ENCODE data around the gene MYO7A.

MYO7A gene

DNA sequence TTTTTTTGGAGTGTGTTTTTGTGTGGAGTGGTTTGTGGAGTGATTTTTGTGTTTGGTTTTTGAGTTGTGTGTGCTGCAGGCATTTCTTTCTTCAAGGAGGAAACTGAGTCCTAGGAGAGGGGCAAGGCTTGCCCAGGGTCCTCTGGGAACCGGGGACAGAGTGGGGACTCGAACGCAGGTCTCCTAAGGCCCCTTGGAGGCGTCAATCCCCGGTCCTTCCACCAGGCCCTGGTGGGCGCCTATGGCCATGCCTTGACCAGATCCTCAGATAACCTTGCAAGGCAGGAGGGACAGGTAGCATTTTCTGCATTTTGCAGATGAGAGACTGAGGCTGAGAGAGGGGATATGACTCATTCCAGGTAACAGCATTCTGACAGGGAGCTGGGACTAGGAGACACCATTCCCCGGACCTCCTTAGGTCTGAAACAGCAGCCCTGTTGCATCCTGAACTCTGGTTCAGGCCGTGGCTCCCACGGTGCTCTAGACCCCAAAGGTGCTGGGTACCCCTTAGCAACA lies 39.1 kb downstream of the MYO7A start:
- Histone ChIP-seq H2AFZ (ENCODE audit: low read depth, low read length) (no peak overlapping the region), H3K36me3 (ENCODE audit: insufficient read depth, low read length) (no peaks in the 10 kb centered on the region), H3K4me1 (ENCODE audit: insufficient read depth, low read length) (no peaks in the 10 kb centered on the region), H3K9ac (ENCODE audit: low read depth, low read length) (no peak overlapping the region), H3K27ac (ENCODE audit: low read length) (no peak overlapping the region), H3K79me2 (ENCODE audit: insufficient read depth, low read length) (no peaks in the 10 kb centered on the region), H3K9me3 (ENCODE audit: insufficient read depth, low read length, severe bottlenecking) (no peaks in the 10 kb centered on the region), H4K20me1 (ENCODE audit: insufficient read depth, low read length) (no peaks in the 10 kb centered on the region), H3K4me2 (ENCODE audit: insufficient read depth, low read length) (no peak overlapping the region), H3K27me3 (ENCODE audit: insufficient read depth, low read length, poor library complexity) (no peaks in the 10 kb centered on the region), H3K4me3 (ENCODE audit: low read depth in 1 of 2, low read length in 2 of 2) (no peak overlapping the region)
- TF ChIP-seq, protein P1, sequence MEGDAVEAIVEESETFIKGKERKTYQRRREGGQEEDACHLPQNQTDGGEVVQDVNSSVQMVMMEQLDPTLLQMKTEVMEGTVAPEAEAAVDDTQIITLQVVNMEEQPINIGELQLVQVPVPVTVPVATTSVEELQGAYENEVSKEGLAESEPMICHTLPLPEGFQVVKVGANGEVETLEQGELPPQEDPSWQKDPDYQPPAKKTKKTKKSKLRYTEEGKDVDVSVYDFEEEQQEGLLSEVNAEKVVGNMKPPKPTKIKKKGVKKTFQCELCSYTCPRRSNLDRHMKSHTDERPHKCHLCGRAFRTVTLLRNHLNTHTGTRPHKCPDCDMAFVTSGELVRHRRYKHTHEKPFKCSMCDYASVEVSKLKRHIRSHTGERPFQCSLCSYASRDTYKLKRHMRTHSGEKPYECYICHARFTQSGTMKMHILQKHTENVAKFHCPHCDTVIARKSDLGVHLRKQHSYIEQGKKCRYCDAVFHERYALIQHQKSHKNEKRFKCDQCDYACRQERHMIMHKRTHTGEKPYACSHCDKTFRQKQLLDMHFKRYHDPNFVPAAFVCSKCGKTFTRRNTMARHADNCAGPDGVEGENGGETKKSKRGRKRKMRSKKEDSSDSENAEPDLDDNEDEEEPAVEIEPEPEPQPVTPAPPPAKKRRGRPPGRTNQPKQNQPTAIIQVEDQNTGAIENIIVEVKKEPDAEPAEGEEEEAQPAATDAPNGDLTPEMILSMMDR (IDR thresholded peaks at IDR 0.05; ENCODE audit: borderline replicate concordance, extremely low read depth, low read length, poor library complexity, severe bottlenecking) = no peak
- no peak for TF ChIP-seq EZH2 (IDR thresholded peaks at IDR 0.05; ENCODE audit: borderline replicate concordance, low read depth, low read length, severe bottlenecking)
- DNase-seq (no peak), ATAC-seq (ENCODE audit: insufficient read depth, low read depth) (no peak)

DNA sequence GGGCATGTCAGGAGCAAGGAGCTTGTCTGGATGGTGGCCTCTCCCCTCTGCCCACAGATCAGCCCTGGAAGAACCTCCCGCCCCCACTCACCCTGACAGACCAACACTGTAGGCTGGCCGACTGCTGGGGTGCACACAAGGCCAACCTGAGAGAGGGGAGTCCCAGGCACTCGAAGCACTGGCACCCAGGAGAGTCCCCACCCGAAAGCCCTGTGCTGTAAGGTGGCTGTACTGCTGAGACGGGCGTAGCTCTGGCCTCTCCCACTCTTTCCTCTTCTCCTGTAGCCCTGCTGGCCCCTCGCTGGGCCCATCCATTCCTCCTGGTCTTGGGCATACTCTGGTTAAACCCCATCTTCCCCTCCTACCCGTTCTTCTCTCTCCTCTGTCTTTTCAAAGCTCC lies 39.7 kb downstream of the MYO7A start:
- Histone ChIP-seq H3K36me3 (ENCODE audit: insufficient read depth, low read length) (no peaks in the 10 kb centered on the region), H3K79me2 (ENCODE audit: insufficient read depth, low read length) (no peaks in the 10 kb centered on the region), H3K4me2 (ENCODE audit: insufficient read depth, low read length) (no peak overlapping the region), H3K4me3 (ENCODE audit: low read depth in 1 of 2, low read length in 2 of 2) (no peak overlapping the region), H3K9ac (ENCODE audit: low read depth, low read length) (no peak overlapping the region), H3K27me3 (ENCODE audit: insufficient read depth, low read length, poor library complexity) (no peaks in the 10 kb centered on the region), H4K20me1 (ENCODE audit: insufficient read depth, low read length) (no peaks in the 10 kb centered on the region; the same call in 1 of the 2 replicates), H2AFZ (ENCODE audit: low read depth, low read length) (no peak overlapping the region), H3K9me3 (ENCODE audit: insufficient read depth, low read length, severe bottlenecking) (no peaks in the 10 kb centered on the region), H3K27ac (ENCODE audit: low read length) (no peak overlapping the region), H3K4me1 (ENCODE audit: insufficient read depth, low read length) (no peaks in the 10 kb centered on the region)
- no peak for ATAC-seq (ENCODE audit: insufficient read depth, low read depth)
- DNase-seq = no peak
- TF ChIP-seq EZH2 (IDR thresholded peaks at IDR 0.05; ENCODE audit: borderline replicate concordance, low read depth, low read length, severe bottlenecking) = no peak
- TF ChIP-seq, protein P1 (IDR thresholded peaks at IDR 0.05; ENCODE audit: borderline replicate concordance, extremely low read depth, low read length, poor library complexity, severe bottlenecking) = no peak

GRCh38 chr11:77170107-77170506 lies 42.1 kb downstream of the MYO7A start:
- Histone ChIP-seq H3K36me3 (ENCODE audit: insufficient read depth, low read length) (no peaks in the 10 kb centered on the region), H3K9ac (ENCODE audit: low read depth, low read length) (no peak overlapping the region), H3K27me3 (ENCODE audit: insufficient read depth, low read length, poor library complexity) (no peaks in the 10 kb centered on the region), H3K4me1 (ENCODE audit: insufficient read depth, low read length) (no peaks in the 10 kb centered on the region), H3K4me2 (ENCODE audit: insufficient read depth, low read length) (no peak overlapping the region), H3K4me3 (ENCODE audit: low read depth in 1 of 2, low read length in 2 of 2) (no peak overlapping the region), H3K27ac (ENCODE audit: low read length) (no peak overlapping the region), H2AFZ (ENCODE audit: low read depth, low read length) (no peak overlapping the region), H3K79me2 (ENCODE audit: insufficient read depth, low read length) (no peaks in the 10 kb centered on the region), H3K9me3 (ENCODE audit: insufficient read depth, low read length, severe bottlenecking) (no peaks in the 10 kb centered on the region), H4K20me1 (ENCODE audit: insufficient read depth, low read length) (no peaks in the 10 kb centered on the region; the same call in 1 of the 2 replicates)
- TF ChIP-seq, protein P1 (IDR thresholded peaks at IDR 0.05; ENCODE audit: borderline replicate concordance, extremely low read depth, low read length, poor library complexity, severe bottlenecking) = no peak
- TF ChIP-seq EZH2 (IDR thresholded peaks at IDR 0.05; ENCODE audit: borderline replicate concordance, low read depth, low read length, severe bottlenecking) = no peak
- no peak for ATAC-seq (ENCODE audit: insufficient read depth, low read depth)
- DNase-seq = no peak

- DNase-seq (no peak), ATAC-seq (ENCODE audit: insufficient read depth, low read depth) (no peak)
- H3K4me1 ChIP-seq (ENCODE audit: insufficient read depth, low read length) = no peaks in the 10 kb centered on the region
Observed at GRCh38 chr11:77171254-77171653, 43.2 kb downstream of the MYO7A start.

More at GRCh38 chr11:77171254-77171653, 43.2 kb downstream of the MYO7A start:
- no peaks in the 10 kb centered on the region for H3K27me3 ChIP-seq (ENCODE audit: insufficient read depth, low read length, poor library complexity)
- no peak overlapping the region for H3K4me2 ChIP-seq (ENCODE audit: insufficient read depth, low read length)
- H3K9ac ChIP-seq (ENCODE audit: low read depth, low read length) = no peak overlapping the region
- no peaks in the 10 kb centered on the region; the same call in 1 of the 2 replicates for H4K20me1 ChIP-seq (ENCODE audit: insufficient read depth, low read length)
- no peaks in the 10 kb centered on the region for H3K79me2 ChIP-seq (ENCODE audit: insufficient read depth, low read length)
- no peak overlapping the region for H3K27ac ChIP-seq (ENCODE audit: low read length)
- H3K9me3 ChIP-seq (ENCODE audit: insufficient read depth, low read length, severe bottlenecking) = no peaks in the 10 kb centered on the region
- H2AFZ ChIP-seq (ENCODE audit: low read depth, low read length) = no peak overlapping the region
- H3K36me3 ChIP-seq (ENCODE audit: insufficient read depth, low read length) = no peaks in the 10 kb centered on the region
- H3K4me3 ChIP-seq (ENCODE audit: low read depth in 1 of 2, low read length in 2 of 2) = no peak overlapping the region
- TF ChIP-seq EZH2 (IDR thresholded peaks at IDR 0.05; ENCODE audit: borderline replicate concordance, low read depth, low read length, severe bottlenecking) = no peak
- TF ChIP-seq, protein P1 (IDR thresholded peaks at IDR 0.05; ENCODE audit: borderline replicate concordance, extremely low read depth, low read length, poor library complexity, severe bottlenecking) = no peak

Data from DND-41 (cell line).